Measurements from ENCODE around the gene NACC1.

NACC1 gene

DNA sequence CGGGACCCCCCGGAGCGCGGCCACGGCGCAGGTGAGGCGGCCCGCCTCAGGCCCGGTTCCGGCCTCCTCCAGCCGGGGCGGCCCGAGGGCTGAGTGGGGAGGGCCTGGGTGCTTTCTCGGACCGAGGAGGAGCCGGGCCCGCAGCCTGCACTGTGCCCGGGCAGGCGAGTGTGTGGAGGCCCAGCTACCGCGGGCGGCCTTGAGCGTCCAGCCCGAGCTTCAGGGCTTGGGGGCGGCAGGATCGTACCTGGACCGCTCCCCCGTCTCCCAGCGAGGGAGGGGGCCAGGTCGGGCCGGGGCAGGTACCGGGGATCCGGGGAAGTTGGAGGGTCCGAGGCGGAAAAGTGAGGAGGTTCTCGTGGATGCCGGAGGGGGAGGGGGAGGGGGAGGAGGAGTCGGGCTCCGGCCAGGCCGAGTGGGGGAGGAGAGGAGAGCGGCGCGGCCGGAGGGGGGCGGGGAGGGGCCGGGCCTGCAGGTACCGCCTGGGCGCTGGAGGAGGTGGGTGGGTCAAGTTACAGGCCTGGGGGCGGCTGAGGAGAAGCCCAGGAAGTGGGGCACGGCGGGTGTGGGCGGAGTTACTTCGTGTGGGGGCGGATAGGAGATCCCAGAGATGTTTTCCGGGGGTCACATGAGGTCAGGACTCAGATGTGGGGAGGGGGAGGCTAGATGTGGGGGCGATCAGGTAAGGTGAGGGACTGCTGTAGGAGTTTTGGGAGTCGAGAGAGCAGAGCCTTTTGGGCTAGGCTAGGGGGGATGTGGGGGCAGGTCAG is 545 bp downstream of the NACC1 start:
- Histone ChIP-seq H3K9ac (ENCODE audit: insufficient read length) (peak overlapping the region; percentile 97), H3K9me3 (ENCODE audit: low read depth, low read length) (no peaks in the 10 kb centered on the region), H3K27ac (peak overlapping the region; percentile 87), H3K36me3 (ENCODE audit: insufficient read depth, low read length) (peaks cover 20% of the 10 kb centered on the region), H3K4me3 (peak overlapping the region; percentile 92)
- no peak for DNase-seq (ENCODE audit: low read depth, low spot score)
- TF ChIP-seq POLR2AphosphoS5 (IDR thresholded peaks at IDR 0.05; ENCODE audit: borderline replicate concordance, low read depth, low read length): no peak
- TF ChIP-seq FOXP2 (optimal IDR thresholded peaks at IDR 0.05; ENCODE audit: control extremely low read depth, extremely low read length, insufficient read depth): no peak
- no peak for TF ChIP-seq EZH2 (IDR thresholded peaks at IDR 0.05)

DNA sequence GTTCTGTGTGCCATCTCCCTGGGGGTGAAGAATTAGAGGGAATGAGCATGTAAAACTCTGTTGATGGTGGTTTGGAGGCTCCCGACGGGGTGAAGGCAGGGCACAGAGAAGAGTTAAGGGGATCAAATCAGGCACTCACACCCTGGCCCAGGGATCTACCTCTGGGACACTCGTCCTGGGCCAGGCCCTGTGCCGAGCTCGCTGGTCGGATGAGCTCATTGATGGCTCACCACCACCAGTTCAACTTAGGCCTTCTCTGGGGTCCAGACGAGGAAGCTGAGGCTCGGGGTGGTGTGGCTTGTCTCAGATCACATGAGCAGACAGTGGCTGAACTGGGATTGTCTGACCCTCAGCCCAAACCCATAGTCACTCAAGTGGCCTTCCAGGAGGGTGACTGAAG is 1.6 kb downstream of the NACC1 start:
- Histone ChIP-seq H3K9me3 (ENCODE audit: low read depth, low read length) (no peaks in the 10 kb centered on the region), H3K27ac (peak overlapping the region; percentile 79), H3K9ac (ENCODE audit: insufficient read length) (peak overlapping the region; percentile 97), H3K36me3 (ENCODE audit: insufficient read depth, low read length) (peaks cover 12% of the 10 kb centered on the region), H3K4me3 (peak overlapping the region; percentile 92)
- DNase-seq (ENCODE audit: low read depth, low spot score): no peak
- TF ChIP-seq FOXP2 (optimal IDR thresholded peaks at IDR 0.05; ENCODE audit: control extremely low read depth, extremely low read length, insufficient read depth) (no peak), EZH2 (IDR thresholded peaks at IDR 0.05) (no peak), POLR2AphosphoS5 (IDR thresholded peaks at IDR 0.05; ENCODE audit: borderline replicate concordance, low read depth, low read length) (no peak)

DNA sequence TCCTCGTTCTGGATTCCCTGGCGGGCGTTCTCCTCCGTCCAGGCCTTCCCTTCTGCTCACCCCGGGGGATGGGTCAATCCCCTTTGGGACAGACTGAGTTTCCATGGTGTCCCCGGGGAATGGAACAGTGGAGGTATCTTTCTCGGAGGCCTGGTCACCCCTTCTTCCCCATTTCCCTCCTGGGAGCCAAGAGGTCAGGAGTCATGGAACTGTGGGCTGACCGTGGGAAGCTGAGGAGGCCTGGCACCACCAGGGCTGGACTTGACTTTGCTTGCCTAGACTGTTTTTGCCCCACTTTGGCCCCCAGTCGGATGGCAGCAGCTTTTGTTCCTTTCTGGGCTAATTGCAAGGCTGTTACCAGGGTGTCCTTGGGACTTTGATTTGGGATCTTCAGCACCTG is 2.0 kb downstream of the NACC1 start:
- Histone ChIP-seq H3K4me3 (peak overlapping the region; percentile 92), H3K36me3 (ENCODE audit: insufficient read depth, low read length) (peaks cover 8% of the 10 kb centered on the region), H3K9me3 (ENCODE audit: low read depth, low read length) (no peaks in the 10 kb centered on the region), H3K27ac (peak overlapping the region; percentile 79), H3K9ac (ENCODE audit: insufficient read length) (peak overlapping the region; percentile 97)
- DNase-seq (ENCODE audit: low read depth, low spot score): no peak
- no peak for TF ChIP-seq POLR2AphosphoS5 (IDR thresholded peaks at IDR 0.05; ENCODE audit: borderline replicate concordance, low read depth, low read length)
- no peak for TF ChIP-seq EZH2 (IDR thresholded peaks at IDR 0.05)

DNA sequence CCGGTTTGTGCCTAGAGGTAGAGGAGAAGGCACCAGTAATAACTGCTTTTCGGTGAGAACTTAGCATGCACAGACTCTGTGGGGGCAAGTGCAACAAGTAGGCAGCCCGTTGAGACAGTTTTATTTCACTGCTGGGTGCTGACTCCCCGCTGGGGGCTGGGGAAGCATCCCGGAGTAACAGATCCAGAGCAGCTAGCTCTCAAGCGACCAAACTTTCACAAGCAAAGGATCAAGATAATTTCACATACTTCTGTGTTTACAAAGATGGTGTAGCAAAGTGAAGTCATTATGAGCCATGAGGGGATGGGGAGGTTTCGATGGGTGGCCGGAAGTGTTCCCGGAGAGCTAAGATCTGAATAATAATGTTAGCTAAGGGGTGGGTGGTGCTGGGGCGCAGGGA is 2.8 kb downstream of the NACC1 start:
- peak overlapping the region; percentile 48 for H3K9ac ChIP-seq (ENCODE audit: insufficient read length)
- TF ChIP-seq EZH2 (IDR thresholded peaks at IDR 0.05) (no peak), FOXP2 (optimal IDR thresholded peaks at IDR 0.05; ENCODE audit: control extremely low read depth, extremely low read length, insufficient read depth) (no peak), POLR2AphosphoS5 (IDR thresholded peaks at IDR 0.05; ENCODE audit: borderline replicate concordance, low read depth, low read length) (0 out of 2 replicates have a peak, but pooled peaks have one; percentile 15)

DNA sequence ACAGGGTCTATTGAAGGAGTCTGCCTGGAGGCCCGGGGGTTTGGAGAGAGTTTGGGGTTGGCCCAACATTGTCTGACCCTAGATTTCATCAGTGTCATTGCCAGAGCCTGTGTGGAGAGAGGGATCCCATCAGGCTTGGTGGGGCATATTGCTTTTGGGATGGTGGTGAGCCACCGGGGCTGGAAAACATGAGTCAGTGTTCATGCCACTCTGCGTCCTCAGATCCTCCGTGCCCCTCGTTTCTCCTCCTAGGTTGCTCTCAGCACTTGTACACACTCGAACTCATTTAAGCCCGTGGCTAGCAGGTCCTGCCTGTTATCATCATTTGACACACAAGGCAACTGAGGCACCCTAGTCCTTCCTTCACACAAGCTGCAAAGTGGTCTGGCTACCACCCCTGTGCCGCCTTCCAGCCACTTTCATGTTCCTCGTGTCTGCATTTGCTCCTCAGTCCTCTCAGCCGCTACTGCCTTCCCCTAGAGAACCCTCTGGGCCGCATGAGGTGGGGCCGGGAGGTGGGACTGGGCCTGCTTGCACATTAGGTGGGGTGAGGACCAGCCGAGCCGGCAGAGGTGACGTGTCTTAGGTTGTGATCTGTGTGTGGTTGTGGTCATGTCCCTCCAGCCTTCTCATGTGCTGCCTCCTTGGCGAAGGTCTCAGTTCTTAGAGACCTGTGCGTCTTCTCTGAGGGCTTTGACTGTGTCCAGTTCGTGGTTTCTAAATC is 3.6 kb downstream of the NACC1 start:
- DNase-seq (ENCODE audit: low read depth, low spot score): no peak
- TF ChIP-seq FOXP2 (optimal IDR thresholded peaks at IDR 0.05; ENCODE audit: control extremely low read depth, extremely low read length, insufficient read depth) (no peak), POLR2AphosphoS5 (IDR thresholded peaks at IDR 0.05; ENCODE audit: borderline replicate concordance, low read depth, low read length) (no peak), EZH2 (IDR thresholded peaks at IDR 0.05) (no peak)
- peaks cover 10% of the 10 kb centered on the region; the same call in 1 of the 2 replicates for H3K36me3 ChIP-seq (ENCODE audit: insufficient read depth, low read length)
- no peak overlapping the region for H3K9ac ChIP-seq (ENCODE audit: insufficient read length)
- peak overlapping the region; percentile 92; the same call in 1 of the 2 replicates for H3K4me3 ChIP-seq
- H3K27ac ChIP-seq: peak overlapping the region; percentile 79
- H3K9me3 ChIP-seq (ENCODE audit: low read depth, low read length): no peaks in the 10 kb centered on the region

More for the DNA sequence above, 2.8 kb downstream of the NACC1 start:
- Histone ChIP-seq H3K36me3 (ENCODE audit: insufficient read depth, low read length) (peaks cover 5% of the 10 kb centered on the region; the same call in 1 of the 2 replicates), H3K9me3 (ENCODE audit: low read depth, low read length) (no peaks in the 10 kb centered on the region), H3K4me3 (peak overlapping the region; percentile 92), H3K27ac (peak overlapping the region; percentile 79)
- peak; percentile 47 for DNase-seq (ENCODE audit: low read depth, low spot score)

DNA sequence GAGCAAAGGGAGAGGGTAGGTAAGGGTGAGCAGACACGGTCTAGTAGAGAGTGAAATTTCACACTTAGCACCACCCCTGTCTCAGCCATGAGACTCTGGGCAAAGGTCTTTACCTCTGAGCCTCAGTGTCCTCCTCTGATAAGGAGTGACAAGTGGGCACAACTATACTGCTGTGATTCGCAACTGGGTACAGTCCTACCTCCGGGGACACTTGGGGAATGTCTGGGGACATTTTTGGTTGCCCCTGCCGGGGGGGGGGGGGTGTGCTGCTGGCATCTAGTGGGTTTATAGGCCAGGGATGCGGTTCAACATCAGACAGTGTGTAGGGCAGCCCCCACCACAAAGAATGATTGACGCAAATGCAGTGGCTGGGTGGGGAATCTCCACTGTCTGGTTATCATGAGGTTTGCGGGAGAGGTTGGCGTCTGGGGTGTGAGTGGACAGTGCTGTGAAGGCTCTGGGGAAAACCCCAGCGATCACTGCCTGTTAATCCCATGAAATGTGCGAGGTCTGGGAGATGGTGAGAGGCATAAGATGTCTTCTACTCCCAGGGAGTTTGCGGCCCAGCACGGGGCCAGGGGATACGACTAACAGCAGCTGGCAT is 4.3 kb downstream of the NACC1 start:
- Histone ChIP-seq H3K4me3 (no peak overlapping the region), H3K9ac (ENCODE audit: insufficient read length) (no peak overlapping the region), H3K9me3 (ENCODE audit: low read depth, low read length) (no peaks in the 10 kb centered on the region), H3K27ac (no peak overlapping the region), H3K36me3 (ENCODE audit: insufficient read depth, low read length) (peaks cover 10% of the 10 kb centered on the region; the same call in 1 of the 2 replicates)
- TF ChIP-seq FOXP2 (optimal IDR thresholded peaks at IDR 0.05; ENCODE audit: control extremely low read depth, extremely low read length, insufficient read depth): no peak
- no peak for TF ChIP-seq POLR2AphosphoS5 (IDR thresholded peaks at IDR 0.05; ENCODE audit: borderline replicate concordance, low read depth, low read length)
- no peak for TF ChIP-seq EZH2 (IDR thresholded peaks at IDR 0.05)
- no peak for DNase-seq (ENCODE audit: low read depth, low spot score)

DNA sequence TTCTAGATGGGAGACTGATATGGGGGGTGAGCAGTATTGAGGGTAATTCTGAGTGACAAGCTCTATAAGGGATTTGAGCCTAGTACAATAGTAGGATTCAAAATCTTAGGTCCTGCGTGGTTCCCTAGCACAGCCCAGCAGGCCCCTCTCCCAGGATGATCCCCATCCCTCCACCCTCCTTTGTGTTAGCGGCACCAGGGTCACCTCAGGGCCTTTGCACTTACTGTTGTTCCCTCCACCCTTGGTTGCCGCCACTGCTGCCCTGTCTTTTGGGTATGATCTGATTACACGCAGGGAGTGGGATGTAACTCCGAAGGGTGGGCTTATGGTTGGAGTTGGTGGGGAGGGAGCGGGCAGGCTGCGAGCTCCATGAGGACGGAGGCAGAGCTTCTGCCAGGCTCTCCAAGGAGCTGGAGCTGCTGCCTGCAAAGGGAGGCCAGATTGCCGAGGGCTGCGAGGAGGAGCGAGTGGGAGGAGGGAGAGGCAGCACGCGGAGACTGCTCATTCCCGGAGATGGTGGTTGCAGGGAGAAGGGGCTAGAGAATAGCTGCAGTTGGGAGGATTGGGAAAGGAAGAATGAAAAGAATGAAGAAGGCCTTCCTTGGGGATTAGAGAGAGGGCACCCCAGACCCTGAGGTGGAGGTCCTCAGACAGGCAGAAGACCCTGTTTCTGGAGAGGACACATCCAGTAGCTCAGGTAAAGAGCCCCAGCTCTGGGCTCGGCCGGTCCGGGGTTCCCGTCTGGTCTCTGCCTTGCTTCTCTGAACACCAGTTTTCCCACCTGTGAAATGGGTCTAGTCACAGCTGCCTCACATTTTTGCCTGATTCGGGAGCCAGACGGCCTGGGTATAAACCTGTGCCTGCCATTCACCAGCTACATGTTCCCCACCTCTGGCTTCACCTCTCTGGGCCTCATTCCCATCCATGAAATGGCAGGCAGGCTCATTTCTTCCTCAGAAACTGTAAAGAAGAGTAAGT is 5.2 kb downstream of the NACC1 start:
- DNase-seq (ENCODE audit: low read depth, low spot score): no peak
- Histone ChIP-seq H3K27ac (no peak overlapping the region), H3K9me3 (ENCODE audit: low read depth, low read length) (no peaks in the 10 kb centered on the region), H3K4me3 (no peak overlapping the region), H3K9ac (ENCODE audit: insufficient read length) (no peak overlapping the region), H3K36me3 (ENCODE audit: insufficient read depth, low read length) (peaks cover 10% of the 10 kb centered on the region; the same call in 1 of the 2 replicates)
- TF ChIP-seq EZH2 (IDR thresholded peaks at IDR 0.05): no peak
- no peak for TF ChIP-seq POLR2AphosphoS5 (IDR thresholded peaks at IDR 0.05; ENCODE audit: borderline replicate concordance, low read depth, low read length)
- TF ChIP-seq FOXP2 (optimal IDR thresholded peaks at IDR 0.05; ENCODE audit: control extremely low read depth, extremely low read length, insufficient read depth): no peak
